ENCODE results near the gene LRIG1.

GRCh38 chr3:66537735-66538134 is 36.9 kb upstream of the LRIG1 start:
- TF ChIP-seq CTCF (IDR thresholded peaks at IDR 0.05) (no peak), POLR2A (IDR thresholded peaks at IDR 0.05) (no peak)
